Measurements from ENCODE around the gene INHA.

DNA sequence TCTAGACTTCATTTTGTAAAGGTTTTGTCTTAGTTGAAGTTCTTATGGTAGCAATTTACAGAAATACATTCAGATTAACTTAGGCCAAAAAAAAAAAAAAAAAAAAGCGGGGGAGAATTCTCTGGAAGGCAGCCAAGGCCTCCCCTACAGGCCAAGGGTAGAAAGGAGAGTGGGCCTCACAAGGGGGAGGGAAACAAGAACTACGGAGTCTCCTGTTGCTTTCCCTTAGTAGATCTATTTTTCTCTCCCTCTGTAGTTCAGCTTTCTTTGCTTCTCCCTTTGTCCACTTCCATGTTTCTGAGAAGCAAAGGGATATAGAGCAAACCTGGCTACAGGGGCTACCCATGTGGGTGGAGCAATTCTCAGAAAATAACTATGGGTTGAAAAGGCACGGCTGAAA is 23.1 kb downstream of the INHA start:
- TF ChIP-seq, protein P1, sequence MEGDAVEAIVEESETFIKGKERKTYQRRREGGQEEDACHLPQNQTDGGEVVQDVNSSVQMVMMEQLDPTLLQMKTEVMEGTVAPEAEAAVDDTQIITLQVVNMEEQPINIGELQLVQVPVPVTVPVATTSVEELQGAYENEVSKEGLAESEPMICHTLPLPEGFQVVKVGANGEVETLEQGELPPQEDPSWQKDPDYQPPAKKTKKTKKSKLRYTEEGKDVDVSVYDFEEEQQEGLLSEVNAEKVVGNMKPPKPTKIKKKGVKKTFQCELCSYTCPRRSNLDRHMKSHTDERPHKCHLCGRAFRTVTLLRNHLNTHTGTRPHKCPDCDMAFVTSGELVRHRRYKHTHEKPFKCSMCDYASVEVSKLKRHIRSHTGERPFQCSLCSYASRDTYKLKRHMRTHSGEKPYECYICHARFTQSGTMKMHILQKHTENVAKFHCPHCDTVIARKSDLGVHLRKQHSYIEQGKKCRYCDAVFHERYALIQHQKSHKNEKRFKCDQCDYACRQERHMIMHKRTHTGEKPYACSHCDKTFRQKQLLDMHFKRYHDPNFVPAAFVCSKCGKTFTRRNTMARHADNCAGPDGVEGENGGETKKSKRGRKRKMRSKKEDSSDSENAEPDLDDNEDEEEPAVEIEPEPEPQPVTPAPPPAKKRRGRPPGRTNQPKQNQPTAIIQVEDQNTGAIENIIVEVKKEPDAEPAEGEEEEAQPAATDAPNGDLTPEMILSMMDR (IDR thresholded peaks at IDR 0.05 in 2 of 3, conservative IDR thresholded peaks at IDR 0.05 in 1 of 3; ENCODE audit: borderline replicate concordance in 1 of 3, insufficient read depth in 1 of 3, low read depth in 2 of 3, low read length in 2 of 3), result no peak
- TF ChIP-seq YY1 (IDR thresholded peaks at IDR 0.05; ENCODE audit: extremely low read depth, insufficient replicate concordance, low read depth, low read length) (no peak), POLR2A (IDR thresholded peaks at IDR 0.05; ENCODE audit: borderline replicate concordance, extremely low read depth, insufficient read depth, insufficient read length) (no peak), ZNF274 (IDR thresholded peaks at IDR 0.05; ENCODE audit: low read depth, low read length) (no peak), POLR2AphosphoS5 (IDR thresholded peaks at IDR 0.05; ENCODE audit: low read depth, low read length) (no peak), SP1 (IDR thresholded peaks at IDR 0.05; ENCODE audit: low read depth) (no peak), RAD21 (IDR thresholded peaks at IDR 0.05; ENCODE audit: low read depth) (no peak), EZH2 (IDR thresholded peaks at IDR 0.05) (no peak), EZH2phosphoT487 (IDR thresholded peaks at IDR 0.05; ENCODE audit: borderline replicate concordance) (no peak), EGR1 (IDR thresholded peaks at IDR 0.05; ENCODE audit: low read depth) (no peak), JUND (IDR thresholded peaks at IDR 0.05) (no peak)
- TF ChIP-seq, protein P2, sequence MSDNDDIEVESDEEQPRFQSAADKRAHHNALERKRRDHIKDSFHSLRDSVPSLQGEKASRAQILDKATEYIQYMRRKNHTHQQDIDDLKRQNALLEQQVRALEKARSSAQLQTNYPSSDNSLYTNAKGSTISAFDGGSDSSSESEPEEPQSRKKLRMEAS (IDR thresholded peaks at IDR 0.05), result no peak
- TF ChIP-seq, protein P3, sequence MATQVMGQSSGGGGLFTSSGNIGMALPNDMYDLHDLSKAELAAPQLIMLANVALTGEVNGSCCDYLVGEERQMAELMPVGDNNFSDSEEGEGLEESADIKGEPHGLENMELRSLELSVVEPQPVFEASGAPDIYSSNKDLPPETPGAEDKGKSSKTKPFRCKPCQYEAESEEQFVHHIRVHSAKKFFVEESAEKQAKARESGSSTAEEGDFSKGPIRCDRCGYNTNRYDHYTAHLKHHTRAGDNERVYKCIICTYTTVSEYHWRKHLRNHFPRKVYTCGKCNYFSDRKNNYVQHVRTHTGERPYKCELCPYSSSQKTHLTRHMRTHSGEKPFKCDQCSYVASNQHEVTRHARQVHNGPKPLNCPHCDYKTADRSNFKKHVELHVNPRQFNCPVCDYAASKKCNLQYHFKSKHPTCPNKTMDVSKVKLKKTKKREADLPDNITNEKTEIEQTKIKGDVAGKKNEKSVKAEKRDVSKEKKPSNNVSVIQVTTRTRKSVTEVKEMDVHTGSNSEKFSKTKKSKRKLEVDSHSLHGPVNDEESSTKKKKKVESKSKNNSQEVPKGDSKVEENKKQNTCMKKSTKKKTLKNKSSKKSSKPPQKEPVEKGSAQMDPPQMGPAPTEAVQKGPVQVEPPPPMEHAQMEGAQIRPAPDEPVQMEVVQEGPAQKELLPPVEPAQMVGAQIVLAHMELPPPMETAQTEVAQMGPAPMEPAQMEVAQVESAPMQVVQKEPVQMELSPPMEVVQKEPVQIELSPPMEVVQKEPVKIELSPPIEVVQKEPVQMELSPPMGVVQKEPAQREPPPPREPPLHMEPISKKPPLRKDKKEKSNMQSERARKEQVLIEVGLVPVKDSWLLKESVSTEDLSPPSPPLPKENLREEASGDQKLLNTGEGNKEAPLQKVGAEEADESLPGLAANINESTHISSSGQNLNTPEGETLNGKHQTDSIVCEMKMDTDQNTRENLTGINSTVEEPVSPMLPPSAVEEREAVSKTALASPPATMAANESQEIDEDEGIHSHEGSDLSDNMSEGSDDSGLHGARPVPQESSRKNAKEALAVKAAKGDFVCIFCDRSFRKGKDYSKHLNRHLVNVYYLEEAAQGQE (IDR thresholded peaks at IDR 0.05; ENCODE audit: low read depth), result no peak

Data from HCT116 (cell line).